SJSA1 (cell line): ENCODE results near the gene OSBPL10. TPM values are rescaled to one million over a fixed set of nuclear protein-coding genes. Genes with fewer than 3 reads are reported as not detected.
"Not testable (repeated sequence)": the region's sequence is repeated elsewhere in the genome, so short reads cannot be mapped to it uniquely, and the experiment has no call there.

ENCODE experiments used
- DNase-seq, 2 experiments: peaks; one replicate each; pipeline ENCODE4 v3.0.0-alpha.2; 2015 to 2020; ENCODE audit warnings: low spot score in 2 of 2, low read depth in 1 of 2
- H3K27ac ChIP-seq: fragments of 250-450 bp; sonication (Bioruptor Pico); 2 replicates; pipeline ENCODE4 v1.5.1; 2020; ENCODE audit warnings: mild to moderate bottlenecking, moderate library complexity
- H3K27me3 ChIP-seq: fragments of 250-450 bp; sonication (Bioruptor Pico); replicated peaks from 2 replicates; pipeline ENCODE4 v1.5.1; 2020; ENCODE audit warnings: mild to moderate bottlenecking, moderate library complexity
- H3K36me3 ChIP-seq: fragments of 250-450 bp; sonication (Bioruptor Pico); 2 replicates; pipeline ENCODE4 v1.5.1; 2020; ENCODE audit warnings: mild to moderate bottlenecking
- H3K4me1 ChIP-seq: fragments of 250-450 bp; sonication (Bioruptor Pico); replicated peaks from 2 replicates; pipeline ENCODE4 v1.6.1; 2021; ENCODE audit warnings: mild to moderate bottlenecking
- H3K4me3 ChIP-seq: fragments of 250-450 bp; sonication (Bioruptor Pico); 2 replicates; pipeline ENCODE4 v1.5.1; 2020; ENCODE audit warnings: mild to moderate bottlenecking
- H3K9me3 ChIP-seq: fragments of 250-450 bp; sonication (Bioruptor Pico); replicated peaks from 2 replicates; pipeline ENCODE4 v1.5.1; 2020; ENCODE audit warnings: mild to moderate bottlenecking
- total RNA-seq: library from RNA; depleted of rRNA; stranded (reverse); fragments of >200 nt; shearing (Covaris generic); gene quantifications from 2 replicates; pipeline ENCODE4 v1.2.3, GENCODE V29; 2014

OSBPL10 gene
- total RNA-seq, 1 experiment from 2014 or later: 6.9 TPM

- DNase-seq: no peak
- Histone ChIP-seq H3K36me3 (no peaks in the 10 kb centered on the region), H3K9me3 (no peaks in the 10 kb centered on the region), H3K4me3 (no peak overlapping the region), H3K27me3 (no peaks in the 10 kb centered on the region), H3K27ac (no peak overlapping the region), H3K4me1 (0 out of 2 replicates have a peak, but pooled peaks cover 6% of the 10 kb centered on the region)
These were observed 102.7 kb downstream of the OSBPL10 start for GRCh38 chr3:31878231-31878838.

- no peak overlapping the region for H3K27ac ChIP-seq
- no peaks in the 10 kb centered on the region for H3K27me3 ChIP-seq
- H3K4me3 ChIP-seq: no peak overlapping the region
- DNase-seq: peak in 1 of 2 experiments; percentile 17
- H3K9me3 ChIP-seq: no peaks in the 10 kb centered on the region
- H3K4me1 ChIP-seq: peaks cover 13% of the 10 kb centered on the region
- H3K36me3 ChIP-seq: no peaks in the 10 kb centered on the region
These were observed 104.7 kb downstream of the OSBPL10 start for GRCh38 chr3:31876331-31876730.

- Histone ChIP-seq H3K4me1 (peaks cover 13% of the 10 kb centered on the region), H3K9me3 (no peaks in the 10 kb centered on the region), H3K27me3 (no peaks in the 10 kb centered on the region), H3K4me3 (no peak overlapping the region), H3K36me3 (no peaks in the 10 kb centered on the region), H3K27ac (no peak overlapping the region)
- DNase-seq: no peak
These were observed 105.6 kb downstream of the OSBPL10 start for GRCh38 chr3:31875437-31875836.

GRCh38 chr3:31873254-31873820, 107.7 kb downstream of the OSBPL10 start:
- Histone ChIP-seq H3K4me3 (no peak overlapping the region), H3K27ac (no peak overlapping the region), H3K27me3 (no peaks in the 10 kb centered on the region), H3K4me1 (peaks cover 13% of the 10 kb centered on the region), H3K36me3 (no peaks in the 10 kb centered on the region), H3K9me3 (no peaks in the 10 kb centered on the region)
- no peak for DNase-seq

GRCh38 chr3:31871939-31872507, 109.0 kb downstream of the OSBPL10 start:
- Histone ChIP-seq H3K36me3 (no peaks in the 10 kb centered on the region), H3K4me3 (no peak overlapping the region), H3K27me3 (no peaks in the 10 kb centered on the region), H3K9me3 (no peaks in the 10 kb centered on the region), H3K4me1 (peaks cover 13% of the 10 kb centered on the region), H3K27ac (no peak overlapping the region)
- peak in 1 of 2 experiments; percentile 16 for DNase-seq

- not testable (repeated sequence) for H3K27ac ChIP-seq, H3K36me3 ChIP-seq, H3K4me1 ChIP-seq, H3K27me3 ChIP-seq, DNase-seq, H3K4me3 ChIP-seq, H3K9me3 ChIP-seq
These were observed 111.0 kb downstream of the OSBPL10 start for GRCh38 chr3:31870111-31870510.

- no peaks in the 10 kb centered on the region for H3K9me3 ChIP-seq
- H3K27ac ChIP-seq: no peak overlapping the region
- H3K36me3 ChIP-seq: no peaks in the 10 kb centered on the region
- no peaks in the 10 kb centered on the region for H3K27me3 ChIP-seq
- no peak for DNase-seq
- peaks cover 6% of the 10 kb centered on the region for H3K4me1 ChIP-seq
- H3K4me3 ChIP-seq: no peak overlapping the region
These were observed 112.8 kb downstream of the OSBPL10 start for GRCh38 chr3:31868236-31868635.

GRCh38 chr3:31862666-31863279, 118.3 kb downstream of the OSBPL10 start:
- no peaks in the 10 kb centered on the region for H3K36me3 ChIP-seq
- H3K4me3 ChIP-seq: no peak overlapping the region
- no peaks in the 10 kb centered on the region for H3K27me3 ChIP-seq
- DNase-seq: no peak
- H3K4me1 ChIP-seq: peaks cover 21% of the 10 kb centered on the region
- no peak overlapping the region for H3K27ac ChIP-seq
- H3K9me3 ChIP-seq: no peaks in the 10 kb centered on the region

GRCh38 chr3:31861826-31862225, 119.2 kb downstream of the OSBPL10 start:
- Histone ChIP-seq H3K27ac (no peak overlapping the region), H3K36me3 (no peaks in the 10 kb centered on the region), H3K4me3 (no peak overlapping the region), H3K4me1 (peaks cover 21% of the 10 kb centered on the region), H3K9me3 (no peaks in the 10 kb centered on the region), H3K27me3 (no peaks in the 10 kb centered on the region)
- DNase-seq: no peak

- peaks cover 21% of the 10 kb centered on the region for H3K4me1 ChIP-seq
- not testable (repeated sequence) for H3K36me3 ChIP-seq, H3K27ac ChIP-seq, H3K27me3 ChIP-seq, H3K9me3 ChIP-seq, DNase-seq, H3K4me3 ChIP-seq
These were observed 120.4 kb downstream of the OSBPL10 start for GRCh38 chr3:31860642-31861041.

GRCh38 chr3:31859245-31859644, 121.8 kb downstream of the OSBPL10 start:
- Histone ChIP-seq H3K36me3 (no peaks in the 10 kb centered on the region), H3K4me3 (no peak overlapping the region), H3K27ac (no peak overlapping the region), H3K27me3 (no peaks in the 10 kb centered on the region), H3K9me3 (no peaks in the 10 kb centered on the region), H3K4me1 (peaks cover 21% of the 10 kb centered on the region)
- no peak for DNase-seq

GRCh38 chr3:31858439-31858838, 122.6 kb downstream of the OSBPL10 start:
- Histone ChIP-seq H3K36me3 (no peaks in the 10 kb centered on the region), H3K9me3 (no peaks in the 10 kb centered on the region), H3K27ac (no peak overlapping the region), H3K4me1 (peaks cover 21% of the 10 kb centered on the region), H3K27me3 (no peaks in the 10 kb centered on the region), H3K4me3 (no peak overlapping the region)
- no peak for DNase-seq

- H3K9me3 ChIP-seq: no peaks in the 10 kb centered on the region
- no peaks in the 10 kb centered on the region for H3K4me1 ChIP-seq
- H3K36me3 ChIP-seq: no peaks in the 10 kb centered on the region
- H3K27me3 ChIP-seq: no peaks in the 10 kb centered on the region
- no peak overlapping the region for H3K4me3 ChIP-seq
- DNase-seq: no peak
- H3K27ac ChIP-seq: no peak overlapping the region
These were observed 127.5 kb downstream of the OSBPL10 start for GRCh38 chr3:31853580-31853979.

GRCh38 chr3:31851278-31851677, 129.8 kb downstream of the OSBPL10 start:
- no peaks in the 10 kb centered on the region for H3K9me3 ChIP-seq
- no peak overlapping the region for H3K4me3 ChIP-seq
- no peaks in the 10 kb centered on the region for H3K36me3 ChIP-seq
- no peak overlapping the region for H3K27ac ChIP-seq
- no peak for DNase-seq
- H3K27me3 ChIP-seq: no peaks in the 10 kb centered on the region
- no peaks in the 10 kb centered on the region for H3K4me1 ChIP-seq
